Heart right ventricle (tissue), 16 donors: ENCODE measurements around the gene PUSL1. TPM values are rescaled to one million over a fixed set of nuclear protein-coding genes. Genes with fewer than 3 reads are reported as not detected.

Experiments used
- ATAC-seq, 8 donors: fragments of 200-7000 bp; cut with Tn5 transposase; one replicate each; pipeline ENCODE4 v1.9.1; 2020; ENCODE audit warnings: mild to moderate bottlenecking in 8 of 8, moderate library complexity in 8 of 8, moderate number of reproducible peaks in 1 of 8
- DNase-seq, 2 donors: peaks; one replicate each; pipeline ENCODE4 v3.0.0-alpha.2; 2020
- H3K27ac ChIP-seq, 10 donors: fragments of 200-600 bp; sonication (generic) in 2 of 10; one replicate each; pipeline versions ENCODE4 v1.5.0 to v1.8.0; 2020 to 2022; ENCODE audit warnings: mild to moderate bottlenecking in 3 of 10
- H3K27me3 ChIP-seq, 7 donors: fragments of 200-600 bp; one replicate each; pipeline ENCODE4 v1.8.0; 2021 to 2022; ENCODE audit warnings: mild to moderate bottlenecking in 2 of 7
- H3K36me3 ChIP-seq, 9 donors: fragments of 200-600 bp; sonication (generic) in 1 of 9; one replicate each; pipeline versions ENCODE4 v1.5.0 to v1.8.0; 2020 to 2022; ENCODE audit warnings: mild to moderate bottlenecking in 2 of 9
- H3K4me1 ChIP-seq, 9 donors: fragments of 200-600 bp; sonication (generic) in 1 of 9; one replicate each; pipeline versions ENCODE4 v1.5.0 to v1.8.0; 2020 to 2022; ENCODE audit warnings: mild to moderate bottlenecking in 4 of 9
- H3K4me3 ChIP-seq, 10 donors: fragments of 200-600 bp; sonication (generic) in 2 of 10; one replicate each; pipeline versions ENCODE4 v1.5.0 to v1.8.0; 2020 to 2022; ENCODE audit warnings: mild to moderate bottlenecking in 7 of 10, moderate library complexity in 2 of 10
- H3K9me3 ChIP-seq, 11 donors: fragments of 200-600 bp in 10 of 11; sonication (generic) in 2 of 11; one replicate each; pipeline versions ENCODE4 v1.5.0 to v1.8.0; 2013 to 2022; ENCODE audit warnings: mild to moderate bottlenecking in 2 of 11, control low read depth in 1 of 11, moderate library complexity in 1 of 11
- WGBS, 2 donors: extraction: QIAGEN DNeasy Blood & Tissue Kit; methylation state at CpG; one replicate each; pipeline ENCODE4 v1.1.7; 2013; ENCODE audit warnings: inconsistent platforms in 1 of 2; 5-methylcytosine and 5-hydroxymethylcytosine counted together
- intact Hi-C, 10 donors: fragments of 100-400 bp; cut with DNase I; formaldehyde crosslinking; loops; one replicate each; pipeline versions ENCODE4 v1.11.1 to v1.14.2; 2022
- polyA plus RNA-seq, 2 donors: library from polyadenylated mRNA; stranded (reverse); fragments of 200-250 nt; gene quantifications; one replicate each; pipeline ENCODE4 v1.2.3, GENCODE V29; 2013
- total RNA-seq, 10 donors: library from RNA; stranded (reverse); fragmentation: NEBNext Ultra II Directional in 3 of 10; extraction: Animal tissue kit (Norgen Biotek cat#: 25700) in 3 of 10; gene quantifications; one replicate each; pipeline versions ENCODE4 v1.2.1 to v1.2.4, GENCODE V29; 2021 to 2023
- TF ChIP-seq, protein P1 (sequence below), 9 donors: fragments of 200-600 bp; sonication (generic) in 2 of 9; IDR thresholded peaks; one replicate each; pipeline versions ENCODE4 v1.5.0 to v1.8.0; 2021 to 2022; ENCODE audit warnings: antibody characterized with exemption in 9 of 9, mild to moderate bottlenecking in 5 of 9, moderate library complexity in 1 of 9
- donor health status: Arrhythmogenic right ventricular cardiomyopathy.
- donor health status: ischemic (EF 13 %, LVEDD 7.1; RV severe dilation, severe dysfunction).
- donor health status: healthy with polysubstance abuse.
- donor health status: DM: no; HTN: yes; CAD: no.
- donor health status: DM: no; HTN: no; CAD: no.
- donor health status: ischemic (EF 25% LVEDD 6.9; RV normal size, moderate dysfunction).
- donor health status: ischemic (EF 25% LVEDD 5.7; RV mildly dilated, moderate dysfunction).
- donor health status: healthy.
- donor health status: DM: yes; HTN: yes; CAD: no.
- donor health status: Ischemic cardiomyopathy.
- donor health status: ischemic (EF 35%, LVEDD 5.7; RV mildly dilated, moderate dysfunction).
- donor health status: nonischemic (EF 11% LVEDD 7.7; RV severe dilation, severe dysfunction).
- donor health status: DM: yes; HTN: yes; CAD: no.
- donor health status: PGD.
- donor health status: ischemic (EF 29% LVEDD 5.4; RV normal size, mild dysfunction).
- donor health status: nonischemic (EF 23%, LVEDD 6.1; RV moderate dilation, normal function).

Gene PUSL1
- total and polyA plus RNA-seq, 12 donors: 5.6 to 17.8 (median 9.1) TPM

DNA sequence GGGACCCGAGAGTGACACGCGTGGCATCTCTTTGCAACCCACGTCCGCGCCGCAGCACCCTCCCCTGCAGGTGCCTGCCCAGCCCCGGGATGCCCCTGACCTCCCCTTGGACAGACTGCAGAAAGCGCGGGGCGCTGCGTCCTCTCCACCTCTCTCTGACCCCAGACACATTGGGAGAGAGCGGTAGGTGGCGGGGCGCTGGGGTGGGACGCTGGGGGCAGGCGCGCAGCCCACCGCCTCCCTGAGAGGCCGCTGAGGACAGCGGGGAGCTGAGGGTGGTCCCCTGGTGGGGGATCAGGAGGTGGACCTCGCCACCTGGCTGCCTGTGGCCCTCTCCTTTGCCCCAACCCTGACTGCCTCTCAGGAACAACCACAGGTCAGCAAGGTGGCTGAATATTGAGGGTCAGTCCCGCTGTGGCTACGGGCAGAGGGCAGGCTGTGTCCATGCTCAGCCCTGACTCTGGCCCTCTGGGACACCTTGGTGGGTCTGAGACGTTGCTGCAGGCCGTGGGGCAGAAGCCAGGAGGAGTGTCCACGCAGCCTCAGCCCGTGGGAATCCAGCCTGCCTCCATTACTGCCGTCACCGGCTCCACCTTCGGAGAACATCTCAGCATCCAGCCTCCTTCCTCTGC is 34.0 kb upstream of the PUSL1 start:
- H3K36me3 ChIP-seq: peaks cover 0 to 18% (median 0%) of the 10 kb centered on the region in 9 donors
- TF ChIP-seq, protein P1, sequence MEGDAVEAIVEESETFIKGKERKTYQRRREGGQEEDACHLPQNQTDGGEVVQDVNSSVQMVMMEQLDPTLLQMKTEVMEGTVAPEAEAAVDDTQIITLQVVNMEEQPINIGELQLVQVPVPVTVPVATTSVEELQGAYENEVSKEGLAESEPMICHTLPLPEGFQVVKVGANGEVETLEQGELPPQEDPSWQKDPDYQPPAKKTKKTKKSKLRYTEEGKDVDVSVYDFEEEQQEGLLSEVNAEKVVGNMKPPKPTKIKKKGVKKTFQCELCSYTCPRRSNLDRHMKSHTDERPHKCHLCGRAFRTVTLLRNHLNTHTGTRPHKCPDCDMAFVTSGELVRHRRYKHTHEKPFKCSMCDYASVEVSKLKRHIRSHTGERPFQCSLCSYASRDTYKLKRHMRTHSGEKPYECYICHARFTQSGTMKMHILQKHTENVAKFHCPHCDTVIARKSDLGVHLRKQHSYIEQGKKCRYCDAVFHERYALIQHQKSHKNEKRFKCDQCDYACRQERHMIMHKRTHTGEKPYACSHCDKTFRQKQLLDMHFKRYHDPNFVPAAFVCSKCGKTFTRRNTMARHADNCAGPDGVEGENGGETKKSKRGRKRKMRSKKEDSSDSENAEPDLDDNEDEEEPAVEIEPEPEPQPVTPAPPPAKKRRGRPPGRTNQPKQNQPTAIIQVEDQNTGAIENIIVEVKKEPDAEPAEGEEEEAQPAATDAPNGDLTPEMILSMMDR (IDR thresholded peaks at IDR 0.05): peak in 1 of 9 donors; percentile 3
- H3K27ac ChIP-seq: peak overlapping the region; percentile 50 to 95 (median 92)
- intact Hi-C loops: loop anchor here in 1 of 10 donors (5.0 kb wide), 1 partner anchor 42 kb away; the partner anchor contains the start of genes B3GALT6 and SDF4
- DNase-seq: peak in 1 of 2 donors; percentile 23
- peak overlapping the region; percentile 81 to 99 (median 96) for H3K4me3 ChIP-seq
- 17 to 18% methylated on average over 31 of the region's 31 CpGs for WGBS, 2 donors
- no peaks in the 10 kb centered on the region for H3K9me3 ChIP-seq
- no peaks in the 10 kb centered on the region for H3K27me3 ChIP-seq
- peaks cover 23 to 46% (median 41%) of the 10 kb centered on the region in 9 donors for H3K4me1 ChIP-seq
- peak in 7 of 8 donors; percentile 18 to 63 (median 31) for ATAC-seq

- H3K9me3 ChIP-seq: no peaks in the 10 kb centered on the region
Observed at GRCh38 chr1:1274931-1275431, 33.4 kb upstream of the PUSL1 start.

DNA sequence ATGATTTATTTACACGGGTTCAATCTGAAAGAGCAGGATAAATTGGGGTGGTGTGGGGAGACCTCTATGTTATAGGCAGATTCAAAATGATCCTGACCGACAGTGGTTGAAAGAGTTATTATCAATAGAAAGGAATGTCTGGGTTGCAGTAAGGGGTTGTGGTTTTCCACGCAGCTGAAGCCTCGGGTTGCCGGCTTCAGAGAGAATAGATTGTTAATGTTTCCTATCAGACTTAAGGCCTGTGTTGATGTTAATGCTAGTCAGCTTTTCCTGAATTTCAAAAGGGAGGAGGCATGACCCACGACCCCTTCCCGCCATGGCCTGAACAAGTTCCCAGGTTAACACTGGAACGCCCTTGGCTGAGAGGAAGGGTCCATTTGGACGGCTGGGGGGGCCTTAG is 32.6 kb upstream of the PUSL1 start:
- Histone ChIP-seq H3K27ac (no peak overlapping the region), H3K36me3 (peaks cover 0 to 10% (median 0%) of the 10 kb centered on the region in 9 donors), H3K4me1 (peaks cover 21 to 32% (median 30%) of the 10 kb centered on the region in 9 donors), H3K9me3 (no peaks in the 10 kb centered on the region), H3K27me3 (no peaks in the 10 kb centered on the region), H3K4me3 (no peak overlapping the region)
- WGBS, 2 donors: 78 to 83% methylated on average over 9 of the region's 9 CpGs
- TF ChIP-seq, protein P1 (IDR thresholded peaks at IDR 0.05): no peak
- ATAC-seq (no peak), DNase-seq (no peak)
- intact Hi-C loops: no loop called here

More at GRCh38 chr1:1274931-1275431, 33.4 kb upstream of the PUSL1 start:
- DNase-seq: no peak
- WGBS, 2 donors: 90% methylated on average over 15 of the region's 15 CpGs
- peaks cover 23 to 41% (median 38%) of the 10 kb centered on the region in 9 donors for H3K4me1 ChIP-seq
- peak overlapping the region in 5 of 10 donors; percentile 92 to 97 (median 94) for H3K4me3 ChIP-seq
- peaks cover 0 to 12% (median 0%) of the 10 kb centered on the region in 9 donors for H3K36me3 ChIP-seq
- intact Hi-C loops: loop anchor here in 1 of 10 donors (5.0 kb wide), 1 partner anchor 43 kb away; the partner anchor contains the start of genes B3GALT6 and SDF4
- TF ChIP-seq, protein P1 (IDR thresholded peaks at IDR 0.05): no peak
- no peak for ATAC-seq
- peak overlapping the region in 4 of 10 donors; percentile 91 to 95 (median 93) for H3K27ac ChIP-seq
- no peaks in the 10 kb centered on the region for H3K27me3 ChIP-seq

DNA sequence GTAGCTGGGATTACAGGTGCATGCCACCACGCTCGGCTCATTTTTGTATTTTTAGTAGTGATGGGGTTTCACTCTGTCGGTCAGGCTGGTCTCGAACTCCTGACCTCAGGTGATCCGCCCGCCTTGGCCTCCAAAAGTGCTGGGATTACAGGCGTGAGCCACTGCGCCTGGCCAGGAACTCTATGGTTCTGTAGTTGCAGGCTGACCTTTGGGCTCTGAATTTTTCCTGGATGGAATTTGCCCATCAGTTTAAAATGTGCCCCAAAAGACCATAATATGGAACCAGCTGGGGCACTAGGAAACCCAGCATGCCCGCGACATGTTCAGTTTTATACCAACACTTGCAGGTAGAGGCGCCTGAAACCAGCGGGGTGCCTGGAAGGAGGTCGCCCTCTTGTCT is 29.8 kb upstream of the PUSL1 start:
- Histone ChIP-seq H3K27ac (no peak overlapping the region), H3K36me3 (no peaks in the 10 kb centered on the region), H3K4me1 (peaks cover 5 to 20% (median 9%) of the 10 kb centered on the region in 9 donors), H3K27me3 (no peaks in the 10 kb centered on the region), H3K4me3 (no peak overlapping the region), H3K9me3 (no peaks in the 10 kb centered on the region)
- TF ChIP-seq, protein P1 (IDR thresholded peaks at IDR 0.05): no peak
- 95 to 96% methylated on average over 13 of the region's 13 CpGs for WGBS, 2 donors
- DNase-seq (no peak), ATAC-seq (no peak)
- intact Hi-C loops: no loop called here
